Activated CD4-positive, alpha-beta T cell treated with anti-CD3 and anti-CD28 coated beads, Interleukin-2, amount 50 U/mL, for 16 hours (primary cell): ENCODE results near the gene CCR1.
"Not testable (repeated sequence)": the region's sequence is repeated elsewhere in the genome, so short reads cannot be mapped to it uniquely, and the experiment has no call there.

ENCODE experiments used
- DNase-seq: peaks from one replicate; pipeline ENCODE4 v3.0.0-alpha.2; 2020

CCR1 gene

DNA sequence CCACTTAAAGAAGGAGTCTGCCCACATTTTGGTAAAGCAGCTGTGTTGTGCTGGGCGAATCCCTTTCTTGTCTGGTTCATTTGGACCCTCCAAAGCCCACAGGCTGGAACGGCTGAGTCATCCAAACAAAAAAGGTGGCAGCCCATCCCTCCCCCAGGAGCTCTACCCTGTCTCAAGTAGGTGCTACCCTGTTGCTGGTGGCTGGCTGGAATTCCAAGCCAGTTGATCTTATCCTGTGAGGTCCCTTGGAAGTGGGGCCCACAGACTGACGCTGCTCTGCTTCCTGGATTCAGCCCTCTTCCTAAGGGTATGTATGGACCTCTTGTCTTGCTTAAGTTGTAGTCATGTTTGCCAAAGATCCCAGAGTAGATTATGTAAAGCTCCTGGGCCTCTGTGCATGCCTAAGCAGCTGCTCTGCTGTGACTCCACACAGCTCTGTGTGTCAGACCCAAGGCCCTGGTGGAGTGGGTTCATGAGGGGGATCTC lies 44.5 kb downstream of the CCR1 start:
- no peak for DNase-seq

DNA sequence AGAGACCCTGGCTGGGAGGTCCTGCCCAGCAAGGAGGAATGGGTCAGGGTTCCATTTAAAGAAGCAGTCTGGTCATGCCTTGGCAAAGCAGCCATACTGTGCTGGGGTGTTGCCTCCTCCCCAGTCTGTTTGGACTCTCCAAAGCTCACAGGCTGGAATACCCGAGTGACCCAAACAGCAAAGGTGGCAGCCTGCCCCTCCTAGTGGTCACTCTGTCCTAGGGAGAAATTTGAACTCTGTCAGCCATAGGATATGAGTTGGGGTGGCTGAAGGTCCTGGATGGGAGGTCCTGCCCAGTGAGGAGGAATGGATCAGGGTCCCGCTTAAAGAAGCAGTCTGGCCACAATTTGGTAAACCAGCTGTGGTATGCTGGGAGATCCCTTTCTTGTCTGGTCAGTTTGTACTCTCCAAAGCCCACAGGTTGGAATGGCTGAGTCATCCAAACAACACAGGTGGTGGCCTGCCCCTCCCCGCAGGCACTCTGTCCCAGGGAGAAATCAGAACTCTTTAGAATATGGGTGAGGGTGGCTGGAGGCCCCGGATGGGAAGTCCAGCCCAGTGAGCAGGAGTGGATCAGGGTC lies 45.0 kb downstream of the CCR1 start:
- no peak for DNase-seq

DNA sequence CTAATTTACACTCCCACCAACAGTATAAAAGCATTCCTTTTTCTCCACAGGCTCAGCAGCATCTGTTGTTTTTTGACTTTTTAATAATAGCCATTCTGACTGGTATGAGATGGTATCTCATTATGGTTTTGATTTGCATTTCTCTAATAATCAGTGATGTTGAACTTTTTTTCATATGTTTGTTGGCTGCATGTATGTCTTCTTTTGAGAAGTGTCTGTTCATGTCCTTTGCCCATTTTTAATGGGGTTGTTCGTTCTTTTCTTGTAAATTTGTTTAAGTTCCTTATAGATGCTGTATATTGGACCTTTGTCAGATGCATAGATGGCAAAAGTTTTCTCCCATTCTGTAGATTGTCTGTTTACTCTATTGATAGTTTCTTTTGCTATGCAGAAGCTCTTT lies 50.4 kb downstream of the CCR1 start:
- DNase-seq = not testable (repeated sequence)

DNA sequence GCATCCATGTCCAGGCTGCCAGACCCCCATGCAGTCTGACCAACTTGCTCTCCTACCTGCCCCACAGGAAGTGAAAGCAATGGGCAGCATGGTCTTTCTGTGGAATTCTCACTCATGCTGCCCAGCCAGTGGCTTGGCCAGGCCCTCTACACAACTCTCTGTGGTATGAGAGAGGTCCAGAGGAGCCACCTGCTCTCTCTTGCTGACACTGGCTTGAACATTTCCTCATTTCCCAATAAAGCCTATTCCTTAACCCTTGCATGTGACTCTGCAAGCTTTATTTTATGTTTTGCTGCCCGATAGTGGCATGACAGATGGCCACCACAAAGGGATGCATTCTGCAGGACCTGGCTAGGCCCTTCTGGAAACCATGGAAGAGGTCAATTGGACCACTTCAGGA lies 53.8 kb downstream of the CCR1 start:
- no peak for DNase-seq
